Naive thymus-derived CD4-positive, alpha-beta T cell (primary cell): Measurements from ENCODE around the gene KRTAP5-7. TPM values are rescaled to one million over a fixed set of nuclear protein-coding genes. Genes with fewer than 3 reads are reported as not detected.
"Not testable (repeated sequence)": the region's sequence is repeated elsewhere in the genome, so short reads cannot be mapped to it uniquely, and the experiment has no call there.

ENCODE experiments used
- ATAC-seq: fragments of 150-1000 bp; cut with Tn5 transposase; 2 replicates; pipeline ENCODE4 v1.10.0; 2021; ENCODE audit warnings: mild to moderate bottlenecking, moderate library complexity
- CTCF ChIA-PET: fragments of 350-600 bp; sonication (Branson Sonifier 250); formaldehyde crosslinking; loops from one replicate; lab custom pipeline; 2021; ENCODE audit warnings: antibody characterized with exemption; lab: Charles Lee
- POLR2A ChIA-PET: fragments of 350-600 bp; sonication (Branson Sonifier 250); formaldehyde crosslinking; loops from one replicate; lab custom pipeline; 2021; ENCODE audit warnings: antibody characterized with exemption, inconsistent platforms; lab: Charles Lee
- DNase-seq, 9 donors: peaks; one replicate each; pipeline versions ENCODE4 v3.0.0 to v3.0.0-alpha.2; 2020 to 2022; ENCODE audit warnings: mixed read lengths in 1 of 9
- H3K27ac ChIP-seq: one replicate; pipeline ENCODE4 v1.7.0; 2013; ENCODE audit warnings: mild to moderate bottlenecking, low read depth, low read length, moderate library complexity
- H3K27me3 ChIP-seq, 2 donors: one replicate each; pipeline ENCODE4 v1.7.0; 2013; ENCODE audit warnings: low read length in 2 of 2, mild to moderate bottlenecking in 2 of 2, moderate library complexity in 2 of 2; ENCODE audit not compliant: control insufficient read depth in 2 of 2, insufficient read depth in 2 of 2
- H3K36me3 ChIP-seq, 3 experiments: 1 replicate in 2 of 3; 2 replicates in 1 of 3; pipeline ENCODE4 v1.7.0; 2013; ENCODE audit warnings: low read length in 3 of 3, mild to moderate bottlenecking in 3 of 3, moderate library complexity in 1 of 3; ENCODE audit not compliant: insufficient read depth in 3 of 3, control insufficient read depth in 2 of 3
- H3K4me1 ChIP-seq, 2 donors: one replicate each; pipeline ENCODE4 v1.7.0; 2013; ENCODE audit warnings: low read length in 2 of 2, mild to moderate bottlenecking in 2 of 2, moderate library complexity in 1 of 2; ENCODE audit not compliant: control insufficient read depth in 2 of 2, insufficient read depth in 2 of 2
- H3K4me3 ChIP-seq: 2 replicates; pipeline ENCODE4 v1.7.0; 2013; ENCODE audit warnings: mild to moderate bottlenecking, low read length
- H3K9me3 ChIP-seq, 3 experiments: 1 replicate in 2 of 3; 2 replicates in 1 of 3; pipeline ENCODE4 v1.7.0; 2013; ENCODE audit warnings: low read length in 3 of 3; ENCODE audit not compliant: control insufficient read depth in 2 of 3
- H3K27ac Mint-ChIP-seq, 9 donors: one replicate each; pipeline ENCODE4 v1.8.0; 2020 to 2022; ENCODE audit warnings: mixed read lengths in 9 of 9, mild to moderate bottlenecking in 8 of 9, moderate library complexity in 5 of 9, inconsistent platforms in 2 of 9
- H3K27me3 Mint-ChIP-seq, 5 donors: one replicate each; pipeline ENCODE4 v1.8.0; 2021 to 2022; ENCODE audit warnings: mixed read lengths in 5 of 5, mild to moderate bottlenecking in 1 of 5
- H3K36me3 Mint-ChIP-seq, 5 donors: one replicate each; pipeline ENCODE4 v1.8.0; 2020 to 2022; ENCODE audit warnings: mixed read lengths in 5 of 5, mild to moderate bottlenecking in 3 of 5, inconsistent platforms in 1 of 5
- H3K4me1 Mint-ChIP-seq, 7 donors: one replicate each; pipeline ENCODE4 v1.8.0; 2020 to 2022; ENCODE audit warnings: mixed read lengths in 7 of 7, mild to moderate bottlenecking in 3 of 7, inconsistent platforms in 1 of 7
- H3K4me3 Mint-ChIP-seq, 10 donors: one replicate each; pipeline ENCODE4 v1.8.0; 2020 to 2022; ENCODE audit warnings: mild to moderate bottlenecking in 10 of 10, mixed read lengths in 10 of 10, moderate library complexity in 6 of 10, inconsistent platforms in 2 of 10
- H3K9me3 Mint-ChIP-seq, 11 donors: one replicate each; pipeline ENCODE4 v1.8.0; 2020 to 2022; ENCODE audit warnings: mixed read lengths in 11 of 11, mild to moderate bottlenecking in 4 of 11, inconsistent platforms in 1 of 11, moderate library complexity in 1 of 11
- intact Hi-C, 2 donors: fragments of 100-400 bp; cut with micrococcal nuclease; formaldehyde crosslinking; loops; one replicate each; pipeline ENCODE4 v1.15.1; 2023
- polyA plus RNA-seq, 2 donors: library from polyadenylated mRNA; unstranded; fragments of 300-500 nt; fragmentation: Illumina TruSeq; gene quantifications; one replicate each; pipeline ENCODE4 v1.2.3, GENCODE V29; 2021
- total RNA-seq, 6 experiments: library from RNA in 5 of 6; stranded (reverse) in 5 of 6; gene quantifications; 1 replicate in 5 of 6; 2 replicates in 1 of 6; pipeline ENCODE4 v1.2.3 and lab custom pipeline; 2021 to 2026

Gene KRTAP5-7
- total and polyA plus RNA-seq, 7 experiments from 2014 or later: 0.21 to 0.37 TPM; not detected in 5

DNA sequence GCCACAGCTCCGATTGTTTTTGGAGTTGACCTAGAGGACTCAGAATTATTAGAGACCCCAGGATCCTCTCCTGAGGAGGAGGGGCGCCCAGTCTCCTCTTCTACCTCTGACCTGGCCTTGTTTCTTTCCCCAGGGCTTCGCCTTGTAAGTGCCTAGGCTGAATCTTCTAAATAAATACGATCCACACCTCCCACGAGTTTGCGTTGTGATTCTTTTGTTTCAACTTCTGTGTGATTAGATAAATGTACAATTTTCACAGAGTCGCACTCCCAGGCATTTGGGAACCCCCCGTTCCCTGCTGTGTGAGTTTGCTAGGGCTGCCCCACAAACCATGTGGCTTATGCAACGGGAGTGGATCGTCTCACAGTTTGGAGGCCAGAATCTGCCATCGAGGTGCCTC lies 11.9 kb downstream of the KRTAP5-7 start:
- peaks cover 0 to 7% (median 0%) of the 10 kb centered on the region in 7 donors for H3K4me1 Mint-ChIP-seq
- Histone ChIP-seq H3K4me3 (no peak overlapping the region), H3K4me1 (no peaks in the 10 kb centered on the region), H3K9me3 (no peaks in the 10 kb centered on the region), H3K27me3 (no peaks in the 10 kb centered on the region), H3K36me3 (no peaks in the 10 kb centered on the region), H3K27ac (no peak overlapping the region)
- intact Hi-C loops: no loop called here
- no peak overlapping the region for H3K27ac Mint-ChIP-seq
- CTCF ChIA-PET: no interaction called here
- DNase-seq: no peak
- peaks cover 0 to 23% (median 7%) of the 10 kb centered on the region in 5 donors for H3K27me3 Mint-ChIP-seq
- H3K4me3 Mint-ChIP-seq: no peak overlapping the region
- no peak for ATAC-seq
- POLR2A ChIA-PET: no interaction called here
- peaks cover 0 to 12% (median 7%) of the 10 kb centered on the region in 11 donors for H3K9me3 Mint-ChIP-seq
- peaks cover 0 to 8% (median 5%) of the 10 kb centered on the region in 5 donors for H3K36me3 Mint-ChIP-seq

DNA sequence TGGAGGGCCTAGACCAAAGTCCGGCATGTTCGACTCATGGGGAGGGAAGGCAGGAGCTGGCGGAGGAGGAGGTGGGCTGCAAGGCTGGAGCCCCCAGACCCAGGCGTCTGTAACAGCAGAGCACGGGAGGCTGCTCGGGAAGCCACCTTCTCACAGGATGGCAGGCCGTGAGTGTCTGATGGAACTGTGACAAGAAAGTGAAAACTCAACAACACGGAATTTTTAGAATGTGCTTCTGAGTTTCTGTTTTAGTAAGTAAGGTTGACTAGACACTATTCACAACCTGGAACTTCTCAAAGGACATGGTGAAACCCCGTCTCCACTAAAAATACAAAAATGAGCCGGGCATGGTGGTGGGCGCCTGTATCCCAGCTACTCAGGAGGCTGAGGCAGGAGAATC lies 12.9 kb downstream of the KRTAP5-7 start:
- H3K4me1 Mint-ChIP-seq: peaks cover 0 to 11% (median 2%) of the 10 kb centered on the region in 7 donors
- H3K9me3 ChIP-seq, DNase-seq, CTCF ChIA-PET, H3K27ac ChIP-seq, H3K4me1 ChIP-seq, H3K4me3 Mint-ChIP-seq, intact Hi-C loops, H3K27ac Mint-ChIP-seq, ATAC-seq, POLR2A ChIA-PET, H3K4me3 ChIP-seq, H3K27me3 ChIP-seq, H3K36me3 ChIP-seq, H3K36me3 Mint-ChIP-seq: not testable (repeated sequence)
- peaks cover 0 to 12% (median 7%) of the 10 kb centered on the region in 11 donors for H3K9me3 Mint-ChIP-seq
- H3K27me3 Mint-ChIP-seq: peaks cover 0 to 23% (median 7%) of the 10 kb centered on the region in 5 donors

DNA sequence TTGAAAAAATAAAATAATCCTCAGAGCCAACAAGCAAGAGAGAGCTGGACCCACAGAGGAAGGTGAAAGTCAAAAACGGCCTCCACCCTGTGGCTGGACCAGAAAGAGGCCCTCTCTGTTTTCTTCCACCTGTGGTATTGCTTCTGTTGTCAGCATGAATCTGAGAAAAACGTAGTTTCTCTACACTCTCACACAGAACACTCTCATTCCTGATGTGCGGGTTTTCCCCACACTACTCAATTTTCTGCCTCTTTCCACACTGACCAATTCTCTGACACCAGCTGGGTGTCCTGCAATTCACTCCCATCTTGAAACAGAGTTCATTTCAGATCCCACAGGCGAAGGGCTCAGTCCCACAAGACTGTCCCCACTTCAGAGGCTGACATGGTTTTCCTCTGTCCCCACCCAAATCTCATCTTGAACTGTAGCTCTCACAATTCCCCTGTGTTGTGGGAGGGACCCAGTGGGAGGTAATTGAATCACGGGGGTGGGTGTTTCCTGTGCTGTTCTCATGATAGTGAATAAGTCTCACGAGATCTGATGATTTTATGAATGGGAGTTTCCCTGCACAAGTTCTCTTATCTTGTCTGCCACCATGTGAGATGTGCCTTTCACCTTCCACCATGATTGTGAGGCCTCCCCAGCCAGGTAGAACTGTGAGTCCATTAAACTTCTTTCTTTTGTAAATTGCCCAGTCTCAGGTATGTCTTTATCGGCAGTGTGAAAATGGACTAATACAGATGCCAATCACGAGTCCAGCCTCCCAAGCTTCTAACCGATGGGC lies 13.6 kb downstream of the KRTAP5-7 start:
- H3K9me3 ChIP-seq, H3K36me3 ChIP-seq, DNase-seq, ATAC-seq, CTCF ChIA-PET, H3K27me3 ChIP-seq, H3K27ac ChIP-seq, H3K4me3 ChIP-seq, POLR2A ChIA-PET, H3K36me3 Mint-ChIP-seq, H3K27ac Mint-ChIP-seq, H3K4me3 Mint-ChIP-seq, intact Hi-C loops, H3K4me1 ChIP-seq: not testable (repeated sequence)
- H3K9me3 Mint-ChIP-seq: peaks cover 0 to 12% (median 7%) of the 10 kb centered on the region in 11 donors
- peaks cover 0 to 23% (median 11%) of the 10 kb centered on the region in 5 donors for H3K27me3 Mint-ChIP-seq
- H3K4me1 Mint-ChIP-seq: peaks cover 0 to 11% (median 2%) of the 10 kb centered on the region in 7 donors

DNA sequence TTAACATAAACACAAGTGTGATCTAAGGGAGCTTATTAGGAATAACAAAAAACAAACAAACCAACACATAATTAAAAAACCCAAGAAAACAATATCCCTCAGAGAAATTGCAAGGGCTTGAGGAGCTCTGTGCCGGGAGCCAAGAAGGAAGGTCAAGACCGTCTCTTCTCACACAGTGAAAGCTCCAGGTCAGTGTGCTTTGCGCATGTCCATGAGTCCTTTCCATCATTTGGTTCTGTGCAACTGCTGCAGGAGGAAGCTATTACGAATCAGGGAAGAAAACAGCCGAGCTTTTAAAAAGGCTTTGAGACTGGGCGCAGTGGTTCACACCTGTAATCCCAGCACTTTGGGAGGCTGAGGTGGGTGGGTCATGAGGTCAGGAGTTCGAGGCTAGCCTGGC lies 15.3 kb downstream of the KRTAP5-7 start:
- intact Hi-C loops: no loop called here
- no peak for ATAC-seq
- H3K36me3 Mint-ChIP-seq: peaks cover 0 to 8% (median 5%) of the 10 kb centered on the region in 5 donors
- H3K4me1 Mint-ChIP-seq: peaks cover 0 to 11% (median 2%) of the 10 kb centered on the region in 7 donors
- H3K4me3 Mint-ChIP-seq: no peak overlapping the region
- H3K9me3 Mint-ChIP-seq: peaks cover 0 to 12% (median 9%) of the 10 kb centered on the region in 11 donors
- CTCF ChIA-PET: no interaction called here
- Histone ChIP-seq H3K4me3 (no peak overlapping the region), H3K27ac (no peak overlapping the region), H3K4me1 (no peaks in the 10 kb centered on the region), H3K27me3 (no peaks in the 10 kb centered on the region), H3K36me3 (no peaks in the 10 kb centered on the region), H3K9me3 (no peaks in the 10 kb centered on the region)
- no peak for DNase-seq
- H3K27ac Mint-ChIP-seq: no peak overlapping the region
- POLR2A ChIA-PET: no interaction called here
- H3K27me3 Mint-ChIP-seq: peaks cover 0 to 30% (median 12%) of the 10 kb centered on the region in 5 donors

- intact Hi-C loops: no loop called here
- peaks cover 0 to 12% (median 9%) of the 10 kb centered on the region in 11 donors for H3K9me3 Mint-ChIP-seq
- no peaks in the 10 kb centered on the region for H3K4me1 ChIP-seq
- no peaks in the 10 kb centered on the region for H3K36me3 ChIP-seq
- no peak overlapping the region for H3K4me3 Mint-ChIP-seq
- peaks cover 0 to 11% (median 2%) of the 10 kb centered on the region in 7 donors for H3K4me1 Mint-ChIP-seq
- H3K9me3 ChIP-seq: no peaks in the 10 kb centered on the region
- ATAC-seq (no peak), DNase-seq (no peak)
- peaks cover 0 to 8% (median 5%) of the 10 kb centered on the region in 5 donors for H3K36me3 Mint-ChIP-seq
- peaks cover 0 to 37% (median 14%) of the 10 kb centered on the region in 5 donors for H3K27me3 Mint-ChIP-seq
- ChIA-PET POLR2A (no interaction called here), CTCF (no interaction called here)
- no peak overlapping the region for H3K4me3 ChIP-seq
- H3K27me3 ChIP-seq: no peaks in the 10 kb centered on the region
- H3K27ac ChIP-seq: no peak overlapping the region
- H3K27ac Mint-ChIP-seq: no peak overlapping the region
These were observed 16.1 kb downstream of the KRTAP5-7 start for GRCh38 chr11:71542879-71543777.

DNA sequence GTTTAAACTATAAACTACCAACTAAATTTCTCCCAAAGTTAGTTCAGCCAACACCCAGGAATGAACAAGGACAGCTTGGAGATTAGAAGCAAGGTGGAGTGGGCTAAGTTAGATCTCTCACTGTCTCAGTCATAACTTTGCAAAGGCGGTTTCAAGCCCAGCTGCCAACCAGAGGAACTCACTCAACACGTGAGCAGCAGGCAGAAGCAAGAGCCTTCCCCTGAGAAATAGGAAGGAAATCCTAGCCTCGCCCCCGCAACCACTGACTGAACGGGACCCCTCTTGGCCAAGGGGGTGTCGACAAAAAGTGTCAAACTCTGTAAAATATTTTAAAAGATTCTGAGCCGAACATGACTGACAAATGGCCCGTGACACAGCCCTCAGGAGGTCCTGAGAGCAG lies 16.8 kb downstream of the KRTAP5-7 start:
- ChIA-PET CTCF (no interaction called here), POLR2A (no interaction called here)
- Mint-ChIP-seq H3K27me3 (peaks cover 0 to 38% (median 18%) of the 10 kb centered on the region in 5 donors), H3K36me3 (peaks cover 0 to 8% (median 5%) of the 10 kb centered on the region in 5 donors), H3K27ac (no peak overlapping the region), H3K4me3 (no peak overlapping the region), H3K4me1 (peaks cover 0 to 11% (median 2%) of the 10 kb centered on the region in 7 donors), H3K9me3 (peaks cover 0 to 12% (median 9%) of the 10 kb centered on the region in 11 donors)
- Histone ChIP-seq H3K27ac (no peak overlapping the region), H3K36me3 (no peaks in the 10 kb centered on the region), H3K27me3 (no peaks in the 10 kb centered on the region), H3K4me3 (no peak overlapping the region), H3K9me3 (no peaks in the 10 kb centered on the region), H3K4me1 (no peaks in the 10 kb centered on the region)
- intact Hi-C loops: no loop called here
- ATAC-seq (no peak), DNase-seq (no peak)
